HG02938 (cell line): Measurements from ENCODE around the gene SLC2A5.

Experiments
- ATAC-seq: cut with Tn5 transposase; IDR thresholded peaks from one replicate; pipeline ENCODE4 v1.9.1; 2021; ENCODE audit warnings: mild to moderate bottlenecking, moderate library complexity; ENCODE audit not compliant: unreplicated experiment

Gene SLC2A5

GRCh38 chr1:9065213-9065751 is 4.2 kb downstream of the SLC2A5 start:
- ATAC-seq: no peak

- no peak for ATAC-seq
Observed at GRCh38 chr1:9062846-9063245, 6.6 kb downstream of the SLC2A5 start.

GRCh38 chr1:9062021-9062471 is 7.4 kb downstream of the SLC2A5 start:
- ATAC-seq: no peak

GRCh38 chr1:9061252-9061960 is 8.0 kb downstream of the SLC2A5 start:
- ATAC-seq: no peak

- ATAC-seq: no peak
Observed at GRCh38 chr1:9059891-9060744, 9.3 kb downstream of the SLC2A5 start.

GRCh38 chr1:9058465-9058864 is 11.0 kb downstream of the SLC2A5 start:
- no peak for ATAC-seq

- ATAC-seq: no peak
Observed at GRCh38 chr1:9057851-9058250, 11.6 kb downstream of the SLC2A5 start.

GRCh38 chr1:9052272-9053049 is 17.0 kb downstream of the SLC2A5 start:
- no peak for ATAC-seq

GRCh38 chr1:9051379-9051778 is 18.1 kb downstream of the SLC2A5 start:
- no peak for ATAC-seq

GRCh38 chr1:9050803-9051202 is 18.6 kb downstream of the SLC2A5 start:
- no peak for ATAC-seq

GRCh38 chr1:9048551-9048950 is 20.9 kb downstream of the SLC2A5 start:
- no peak for ATAC-seq

- no peak for ATAC-seq
Observed at GRCh38 chr1:9047019-9047418, 22.4 kb downstream of the SLC2A5 start.

GRCh38 chr1:9045861-9046510 is 23.4 kb downstream of the SLC2A5 start:
- no peak for ATAC-seq

GRCh38 chr1:9044236-9044635 is 25.2 kb downstream of the SLC2A5 start:
- ATAC-seq: no peak

GRCh38 chr1:9042272-9042671 is 27.2 kb downstream of the SLC2A5 start:
- no peak for ATAC-seq

GRCh38 chr1:9041116-9041779 is 28.2 kb downstream of the SLC2A5 start:
- no peak for ATAC-seq

- no peak for ATAC-seq
Observed at GRCh38 chr1:9040659-9041030, 28.8 kb downstream of the SLC2A5 start.

- no peak for ATAC-seq
Observed at GRCh38 chr1:9039761-9040658, 29.4 kb downstream of the SLC2A5 start.
